HG03469 (cell line): Measurements from ENCODE around the gene CCDC50.

Source experiments
- ATAC-seq: cut with Tn5 transposase; IDR thresholded peaks from one replicate; pipeline ENCODE4 v1.9.1; 2021; ENCODE audit warnings: mild to moderate bottlenecking, moderate library complexity, moderate number of reproducible peaks; ENCODE audit not compliant: unreplicated experiment

Gene CCDC50

GRCh38 chr3:191376516-191377141, 47.4 kb downstream of the CCDC50 start:
- no peak for ATAC-seq

- no peak for ATAC-seq
Measured at GRCh38 chr3:191378142-191378812, 49.1 kb downstream of the CCDC50 start.

- no peak for ATAC-seq
Measured at GRCh38 chr3:191379446-191379845, 50.3 kb downstream of the CCDC50 start.

GRCh38 chr3:191380001-191380400, 50.8 kb downstream of the CCDC50 start:
- no peak for ATAC-seq

- no peak for ATAC-seq
Measured at GRCh38 chr3:191381303-191381702, 52.1 kb downstream of the CCDC50 start.

GRCh38 chr3:191382661-191383060, 53.5 kb downstream of the CCDC50 start:
- ATAC-seq, result no peak

- no peak for ATAC-seq
Measured at GRCh38 chr3:191383124-191383523, 53.9 kb downstream of the CCDC50 start.

GRCh38 chr3:191385101-191385500, 55.9 kb downstream of the CCDC50 start:
- no peak for ATAC-seq

GRCh38 chr3:191387441-191388077, 58.4 kb downstream of the CCDC50 start:
- ATAC-seq, result no peak

- no peak for ATAC-seq
Measured at GRCh38 chr3:191388823-191389222, 59.6 kb downstream of the CCDC50 start.

- ATAC-seq, result no peak
Measured at GRCh38 chr3:191390580-191390979, 61.4 kb downstream of the CCDC50 start.

- no peak for ATAC-seq
Measured at GRCh38 chr3:191391861-191392808, 62.9 kb downstream of the CCDC50 start.

- no peak for ATAC-seq
Measured at GRCh38 chr3:191393146-191393545, 64.0 kb downstream of the CCDC50 start.

- ATAC-seq, result no peak
Measured at GRCh38 chr3:191397771-191398170, 68.6 kb downstream of the CCDC50 start.

- no peak for ATAC-seq
Measured at GRCh38 chr3:191398607-191399006, 69.4 kb downstream of the CCDC50 start.

- no peak for ATAC-seq
Measured at GRCh38 chr3:191399918-191400317, 70.7 kb downstream of the CCDC50 start.

- no peak for ATAC-seq
Measured at GRCh38 chr3:191401775-191402357, 72.7 kb downstream of the CCDC50 start.

GRCh38 chr3:191409791-191410359, 80.7 kb downstream of the CCDC50 start:
- ATAC-seq, result no peak

- no peak for ATAC-seq
Measured at GRCh38 chr3:191412759-191413158, 83.6 kb downstream of the CCDC50 start.

GRCh38 chr3:191414286-191414685, 85.1 kb downstream of the CCDC50 start:
- ATAC-seq, result no peak
